AG04450 (cell line): Measurements from ENCODE around the gene TBCD. TPM values are rescaled to one million over a fixed set of nuclear protein-coding genes. Genes with fewer than 3 reads are reported as not detected.

Experiments used
- CTCF ChIA-PET: fragments of 300-600, 350-600 bp; formaldehyde crosslinking; extraction: SDS; loops from one replicate; lab custom pipeline; 2022; ENCODE audit warnings: antibody characterized with exemption, inconsistent platforms; lab: Charles Lee
- POLR2A ChIA-PET: fragments of 350-600 bp; formaldehyde crosslinking; extraction: SDS; loops from one replicate; lab custom pipeline; 2021; ENCODE audit warnings: antibody characterized with exemption, inconsistent platforms; lab: Yijun Ruan, JAX
- DNase-seq: peaks from one replicate; pipeline ENCODE4 v3.0.0-alpha.2; 2011; ENCODE audit warnings: low read depth, low spot score
- H3K27ac ChIP-seq: one replicate; pipeline ENCODE4 v1.5.1; 2012; ENCODE audit warnings: low read depth, low read length, control low read depth
- H3K27me3 ChIP-seq: one replicate; pipeline ENCODE4 v1.6.0; 2012; ENCODE audit warnings: low read length; ENCODE audit not compliant: control insufficient read depth, insufficient read depth
- H3K4me3 ChIP-seq: 2 replicates; pipeline ENCODE4 v1.5.1; 2011; ENCODE audit warnings: mild to moderate bottlenecking, low read depth, low read length, control low read depth
- H3K9me3 ChIP-seq: 2 replicates; pipeline ENCODE4 v1.5.1; 2012; ENCODE audit warnings: low read length; ENCODE audit not compliant: control insufficient read depth, insufficient read depth
- CTCF ChIP-seq: IDR thresholded peaks from 2 replicates; pipeline ENCODE4 v1.5.1; 2011; ENCODE audit warnings: low read depth, low read length, control low read depth, inconsistent platforms
- polyA plus RNA-seq: library from polyadenylated mRNA; depleted of rRNA; stranded (reverse); fragments of >200 nt; gene quantifications from 2 replicates; pipeline ENCODE4 v1.2.3, GENCODE V29; 2011

The TBCD gene
- polyA plus RNA-seq, 1 experiment = 28.5 TPM

GRCh38 chr17:82935966-82936767 lies 184.3 kb downstream of the TBCD start:
- ChIA-PET CTCF (no interaction called here), POLR2A (no interaction called here)
- Histone ChIP-seq H3K27me3 (no peaks in the 10 kb centered on the region), H3K9me3 (peaks cover 6% of the 10 kb centered on the region; the same call in 1 of the 2 replicates), H3K4me3 (no peak overlapping the region), H3K27ac (no peak overlapping the region)
- no peak for DNase-seq
- TF ChIP-seq CTCF = no peak

- TF ChIP-seq CTCF = no peak
- CTCF ChIA-PET = no interaction called here
- Histone ChIP-seq H3K4me3 (no peak overlapping the region), H3K27me3 (no peaks in the 10 kb centered on the region), H3K27ac (no peak overlapping the region), H3K9me3 (peaks cover 7% of the 10 kb centered on the region; the same call in 1 of the 2 replicates)
- DNase-seq = no peak
- POLR2A ChIA-PET = no interaction called here
Measured at GRCh38 chr17:82936768-82937171, 184.9 kb downstream of the TBCD start.

GRCh38 chr17:82937411-82938371 lies 185.8 kb downstream of the TBCD start:
- POLR2A ChIA-PET = no interaction called here
- TF ChIP-seq CTCF = no peak
- Histone ChIP-seq H3K27me3 (no peaks in the 10 kb centered on the region), H3K27ac (no peak overlapping the region), H3K4me3 (no peak overlapping the region), H3K9me3 (peaks cover 7% of the 10 kb centered on the region; the same call in 1 of the 2 replicates)
- CTCF ChIA-PET = no interaction called here
- DNase-seq = no peak

GRCh38 chr17:82938486-82938872 lies 186.6 kb downstream of the TBCD start:
- no peak for DNase-seq
- CTCF ChIA-PET = no interaction called here
- POLR2A ChIA-PET = no interaction called here

More at GRCh38 chr17:82938486-82938872, 186.6 kb downstream of the TBCD start:
- Histone ChIP-seq H3K9me3 (peaks cover 7% of the 10 kb centered on the region), H3K4me3 (no peak overlapping the region), H3K27ac (no peak overlapping the region), H3K27me3 (no peaks in the 10 kb centered on the region)
- no peak for TF ChIP-seq CTCF
